ENCODE results near the gene CRYL1.

The CRYL1 gene

DNA sequence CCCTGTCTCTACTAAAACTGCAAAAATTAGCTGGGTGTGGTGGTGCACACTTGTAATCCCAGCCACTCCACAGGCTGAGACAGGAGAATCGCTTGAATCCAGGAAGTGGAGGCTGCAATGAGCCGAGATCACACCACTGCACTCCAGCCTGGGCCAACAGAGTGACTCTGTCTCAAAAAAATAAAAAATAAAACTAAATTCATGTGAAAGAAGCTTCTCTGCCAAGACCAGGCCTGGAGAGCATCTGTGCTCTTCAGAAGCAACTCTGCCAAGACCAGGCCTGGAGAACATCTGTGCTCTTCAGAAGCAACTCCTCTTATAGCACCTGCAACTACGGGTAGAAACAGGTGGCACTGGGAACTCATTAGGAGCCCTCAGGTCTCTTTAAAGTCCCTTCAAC lies 37.7 kb downstream of the CRYL1 start:
- no CpG with 5 or more reads among the region's 3 CpGs for WGBS, 2 donors (ENCODE audit: extremely low coverage in 2 of 2, insufficient read length in 2 of 2, insufficient replicate concordance in 1 of 2)
- H3K18ac ChIP-seq (ENCODE audit: low read length) = no peak overlapping the region
- H3K4me3 ChIP-seq (ENCODE audit: low read length in 2 of 2) = no peak overlapping the region

GRCh38 chr13:20482787-20483186 lies 42.9 kb downstream of the CRYL1 start:
- H3K14ac ChIP-seq (ENCODE audit: low read length) = no peak overlapping the region
- H4K91ac ChIP-seq (ENCODE audit: low read depth, low read length, poor library complexity) = no peak overlapping the region
- H3K27ac ChIP-seq (replicated peaks; ENCODE audit: low read length) = no peak overlapping the region
- no peak overlapping the region for H3K4me2 ChIP-seq (ENCODE audit: insufficient read depth, low read length, poor library complexity, severe bottlenecking)
- H3K79me1 ChIP-seq (ENCODE audit: low read depth, low read length) = no peaks in the 10 kb centered on the region
- no CpG with 5 or more reads among the region's 6 CpGs for WGBS, 2 donors (ENCODE audit: extremely low coverage in 2 of 2, insufficient read length in 2 of 2, insufficient replicate concordance in 1 of 2)
- H3K9ac ChIP-seq (ENCODE audit: low read depth, low read length, poor library complexity) = no peak overlapping the region
- DNase-seq (ENCODE audit: low spot score) = no peak
- no peak overlapping the region for H2AK5ac ChIP-seq (ENCODE audit: low read depth, low read length)
- no peak overlapping the region for H2AFZ ChIP-seq (ENCODE audit: low read length)
- H3K9me3 ChIP-seq (replicated peaks in 1 of 2; ENCODE audit: control insufficient read depth in 2 of 2, insufficient read depth in 1 of 2, low read depth in 1 of 2, low read length in 2 of 2) = no peaks in the 10 kb centered on the region
- H4K8ac ChIP-seq (ENCODE audit: low read depth, low read length) = no peak overlapping the region
- no peak overlapping the region for H3K4ac ChIP-seq (ENCODE audit: low read length)
- no peaks in the 10 kb centered on the region for H3K36me3 ChIP-seq (replicated peaks in 1 of 2; ENCODE audit: control insufficient read depth in 2 of 2, insufficient read depth in 2 of 2, low read length in 2 of 2)
- no peak overlapping the region for H2BK15ac ChIP-seq (ENCODE audit: low read length)
- H2BK5ac ChIP-seq (ENCODE audit: low read length) = no peak overlapping the region
- H2BK120ac ChIP-seq (ENCODE audit: low read depth, low read length) = no peak overlapping the region
- no peak overlapping the region for H3K23ac ChIP-seq (ENCODE audit: low read depth, low read length, poor library complexity)
- H2BK12ac ChIP-seq (ENCODE audit: low read length) = no peak overlapping the region
- H3K18ac ChIP-seq (ENCODE audit: low read length) = no peak overlapping the region
- H3K27me3 ChIP-seq (ENCODE audit: control insufficient read depth in 3 of 3, insufficient read depth in 3 of 3, low read depth in 1 of 3, low read length in 3 of 3) = no peaks in the 10 kb centered on the region
- H3K4me3 ChIP-seq (ENCODE audit: low read length in 2 of 2) = no peak overlapping the region
- no peaks in the 10 kb centered on the region for H3K4me1 ChIP-seq (ENCODE audit: control insufficient read depth in 2 of 2, insufficient read depth in 1 of 2, low read depth in 1 of 2, low read length in 2 of 2)

More for the DNA sequence above, 37.7 kb downstream of the CRYL1 start:
- H2AFZ ChIP-seq (ENCODE audit: low read length) = no peak overlapping the region
- H4K91ac ChIP-seq (ENCODE audit: low read depth, low read length, poor library complexity) = no peak overlapping the region
- H3K27me3 ChIP-seq (ENCODE audit: control insufficient read depth in 3 of 3, insufficient read depth in 3 of 3, low read depth in 1 of 3, low read length in 3 of 3) = no peaks in the 10 kb centered on the region
- no peak overlapping the region for H2BK120ac ChIP-seq (ENCODE audit: low read depth, low read length)
- H3K23ac ChIP-seq (ENCODE audit: low read depth, low read length, poor library complexity) = no peak overlapping the region
- no peak overlapping the region for H3K14ac ChIP-seq (ENCODE audit: low read length)
- H3K9me3 ChIP-seq (replicated peaks in 1 of 2; ENCODE audit: control insufficient read depth in 2 of 2, insufficient read depth in 1 of 2, low read depth in 1 of 2, low read length in 2 of 2) = no peaks in the 10 kb centered on the region
- no peak for DNase-seq (ENCODE audit: low spot score)
- no peak overlapping the region for H3K9ac ChIP-seq (ENCODE audit: low read depth, low read length, poor library complexity)
- no peak overlapping the region for H3K4me2 ChIP-seq (ENCODE audit: insufficient read depth, low read length, poor library complexity, severe bottlenecking)
- H3K27ac ChIP-seq (replicated peaks; ENCODE audit: low read length) = no peak overlapping the region
- H2BK5ac ChIP-seq (ENCODE audit: low read length) = no peak overlapping the region
- H2BK12ac ChIP-seq (ENCODE audit: low read length) = no peak overlapping the region
- H4K8ac ChIP-seq (ENCODE audit: low read depth, low read length) = no peak overlapping the region
- H3K4me1 ChIP-seq (ENCODE audit: control insufficient read depth in 2 of 2, insufficient read depth in 1 of 2, low read depth in 1 of 2, low read length in 2 of 2) = no peaks in the 10 kb centered on the region
- H3K4ac ChIP-seq (ENCODE audit: low read length) = no peak overlapping the region
- H2BK15ac ChIP-seq (ENCODE audit: low read length) = no peak overlapping the region
- H2AK5ac ChIP-seq (ENCODE audit: low read depth, low read length) = no peak overlapping the region
- H3K79me1 ChIP-seq (ENCODE audit: low read depth, low read length) = no peaks in the 10 kb centered on the region
- no peaks in the 10 kb centered on the region for H3K36me3 ChIP-seq (replicated peaks in 1 of 2; ENCODE audit: control insufficient read depth in 2 of 2, insufficient read depth in 2 of 2, low read length in 2 of 2)

- H4K8ac ChIP-seq (ENCODE audit: low read depth, low read length) = no peak overlapping the region
- H2AK5ac ChIP-seq (ENCODE audit: low read depth, low read length) = no peak overlapping the region
- no peaks in the 10 kb centered on the region for H3K27me3 ChIP-seq (ENCODE audit: control insufficient read depth in 3 of 3, insufficient read depth in 3 of 3, low read depth in 1 of 3, low read length in 3 of 3)
- H4K91ac ChIP-seq (ENCODE audit: low read depth, low read length, poor library complexity) = no peak overlapping the region
- H2BK5ac ChIP-seq (ENCODE audit: low read length) = no peak overlapping the region
- H3K14ac ChIP-seq (ENCODE audit: low read length) = no peak overlapping the region
- no peak overlapping the region for H3K23ac ChIP-seq (ENCODE audit: low read depth, low read length, poor library complexity)
- no peaks in the 10 kb centered on the region for H3K9me3 ChIP-seq (replicated peaks in 1 of 2; ENCODE audit: control insufficient read depth in 2 of 2, insufficient read depth in 1 of 2, low read depth in 1 of 2, low read length in 2 of 2)
- no peak for DNase-seq (ENCODE audit: low spot score)
- H2BK120ac ChIP-seq (ENCODE audit: low read depth, low read length) = no peak overlapping the region
- no peak overlapping the region for H3K9ac ChIP-seq (ENCODE audit: low read depth, low read length, poor library complexity)
- H3K4me2 ChIP-seq (ENCODE audit: insufficient read depth, low read length, poor library complexity, severe bottlenecking) = no peak overlapping the region
- H2BK12ac ChIP-seq (ENCODE audit: low read length) = no peak overlapping the region
- no peak overlapping the region for H3K18ac ChIP-seq (ENCODE audit: low read length)
- no peaks in the 10 kb centered on the region for H3K36me3 ChIP-seq (replicated peaks in 1 of 2; ENCODE audit: control insufficient read depth in 2 of 2, insufficient read depth in 2 of 2, low read length in 2 of 2)
- WGBS, 2 donors (ENCODE audit: extremely low coverage in 2 of 2, insufficient read length in 2 of 2, insufficient replicate concordance in 1 of 2) = no CpG with 5 or more reads among the region's 11 CpGs
- H3K4me3 ChIP-seq (ENCODE audit: low read length in 2 of 2) = no peak overlapping the region
- H2AFZ ChIP-seq (ENCODE audit: low read length) = no peak overlapping the region
- no peaks in the 10 kb centered on the region for H3K79me1 ChIP-seq (ENCODE audit: low read depth, low read length)
- no peaks in the 10 kb centered on the region for H3K4me1 ChIP-seq (ENCODE audit: control insufficient read depth in 2 of 2, insufficient read depth in 1 of 2, low read depth in 1 of 2, low read length in 2 of 2)
- no peak overlapping the region for H3K4ac ChIP-seq (ENCODE audit: low read length)
- no peak overlapping the region for H2BK15ac ChIP-seq (ENCODE audit: low read length)
- no peak overlapping the region for H3K27ac ChIP-seq (replicated peaks; ENCODE audit: low read length)
Observed at GRCh38 chr13:20482275-20482761, 43.3 kb downstream of the CRYL1 start.

GRCh38 chr13:20477394-20477793 lies 48.3 kb downstream of the CRYL1 start:
- Histone ChIP-seq H4K91ac (ENCODE audit: low read depth, low read length, poor library complexity) (no peak overlapping the region), H3K27me3 (ENCODE audit: control insufficient read depth in 3 of 3, insufficient read depth in 3 of 3, low read depth in 1 of 3, low read length in 3 of 3) (no peaks in the 10 kb centered on the region), H3K79me1 (ENCODE audit: low read depth, low read length) (no peaks in the 10 kb centered on the region), H3K14ac (ENCODE audit: low read length) (no peak overlapping the region), H2BK120ac (ENCODE audit: low read depth, low read length) (no peak overlapping the region), H3K4ac (ENCODE audit: low read length) (no peak overlapping the region), H3K9me3 (replicated peaks in 1 of 2; ENCODE audit: control insufficient read depth in 2 of 2, insufficient read depth in 1 of 2, low read depth in 1 of 2, low read length in 2 of 2) (no peaks in the 10 kb centered on the region), H3K9ac (ENCODE audit: low read depth, low read length, poor library complexity) (no peak overlapping the region), H3K4me2 (ENCODE audit: insufficient read depth, low read length, poor library complexity, severe bottlenecking) (no peak overlapping the region), H3K27ac (replicated peaks; ENCODE audit: low read length) (no peak overlapping the region), H2AFZ (ENCODE audit: low read length) (no peak overlapping the region), H3K4me3 (ENCODE audit: low read length in 2 of 2) (no peak overlapping the region), H4K8ac (ENCODE audit: low read depth, low read length) (no peak overlapping the region), H2AK5ac (ENCODE audit: low read depth, low read length) (no peak overlapping the region), H3K4me1 (ENCODE audit: control insufficient read depth in 2 of 2, insufficient read depth in 1 of 2, low read depth in 1 of 2, low read length in 2 of 2) (peaks cover 0 to 3% of the 10 kb centered on the region in 2 donors), H3K36me3 (replicated peaks in 1 of 2; ENCODE audit: control insufficient read depth in 2 of 2, insufficient read depth in 2 of 2, low read length in 2 of 2) (no peaks in the 10 kb centered on the region), H2BK5ac (ENCODE audit: low read length) (no peak overlapping the region), H3K23ac (ENCODE audit: low read depth, low read length, poor library complexity) (no peak overlapping the region), H3K18ac (ENCODE audit: low read length) (no peak overlapping the region), H2BK12ac (ENCODE audit: low read length) (no peak overlapping the region), H2BK15ac (ENCODE audit: low read length) (no peak overlapping the region)
- WGBS, 2 donors (ENCODE audit: extremely low coverage in 2 of 2, insufficient read length in 2 of 2, insufficient replicate concordance in 1 of 2) = no CpG with 5 or more reads among the region's 3 CpGs
- DNase-seq (ENCODE audit: low spot score) = no peak

Measured in neuronal stem cell (in vitro differentiated cells).